GM18907 (cell line): ENCODE measurements around the gene GRXCR2.
"Not testable (repeated sequence)": the region's sequence is repeated elsewhere in the genome, so short reads cannot be mapped to it uniquely, and the experiment has no call there.

Experiments used
- ATAC-seq: cut with Tn5 transposase; IDR thresholded peaks from one replicate; pipeline ENCODE4 v1.9.1; 2021; ENCODE audit warnings: mild to moderate bottlenecking, moderate library complexity; ENCODE audit not compliant: unreplicated experiment

GRXCR2 gene, protein sequence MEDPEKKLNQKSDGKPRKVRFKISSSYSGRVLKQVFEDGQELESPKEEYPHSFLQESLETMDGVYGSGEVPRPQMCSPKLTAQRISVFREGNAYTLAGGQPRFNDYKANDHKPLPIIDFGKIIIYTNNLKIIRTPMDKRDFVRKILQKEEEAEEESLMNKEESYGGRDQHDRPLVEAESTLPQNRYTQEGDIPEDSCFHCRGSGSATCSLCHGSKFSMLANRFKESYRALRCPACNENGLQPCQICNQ

DNA sequence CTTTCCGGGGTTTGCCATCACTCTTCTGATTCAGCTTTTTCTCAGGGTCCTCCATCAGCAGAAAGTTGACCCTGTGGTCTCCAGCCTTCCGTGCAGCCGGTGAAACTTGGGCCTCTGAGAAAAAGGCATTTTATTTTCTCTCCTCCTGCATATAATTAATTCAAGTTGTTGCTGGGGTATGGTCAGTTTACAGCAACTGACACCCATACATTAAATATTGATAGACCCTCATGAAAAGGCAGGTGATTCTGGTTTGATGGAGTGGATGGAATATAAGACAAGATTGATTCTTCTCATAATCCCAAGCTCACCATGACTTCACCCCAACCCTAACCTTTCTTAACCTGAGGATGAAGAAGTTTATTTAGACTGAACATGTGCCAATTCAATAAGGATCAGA is at the start of gene GRXCR2:
GRXCR2 (minus strand) TSS at position 101 of the 400 bp plus-strand sequence; CDS start at position 55, 46 bp downstream.
- ATAC-seq: no peak

DNA sequence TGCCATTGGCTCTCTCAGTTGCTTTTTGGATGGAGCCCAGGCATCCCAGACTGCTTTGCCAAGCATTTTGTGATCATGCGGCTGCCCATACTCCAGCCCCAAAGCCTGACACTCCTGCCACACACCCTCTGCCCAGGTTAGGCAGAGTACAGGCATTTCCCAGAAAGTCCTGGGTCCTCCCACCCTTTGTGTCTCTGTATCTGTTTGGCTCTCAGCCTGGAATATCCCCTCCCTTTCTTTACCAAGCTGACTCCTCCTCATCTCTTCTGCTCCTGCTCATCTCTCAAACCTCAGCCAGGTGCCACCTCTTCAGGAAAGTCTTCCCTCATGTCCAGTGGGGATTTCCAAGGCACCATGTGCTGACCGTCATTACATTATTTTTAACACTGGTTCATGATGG is 49.2 kb upstream of the GRXCR2 start:
- ATAC-seq: no peak

- ATAC-seq: no peak
Observed at GRCh38 chr5:145921211-145921610, 48.4 kb upstream of the GRXCR2 start.

- no peak for ATAC-seq
Observed at GRCh38 chr5:145920542-145921210, 47.9 kb upstream of the GRXCR2 start.

GRCh38 chr5:145919413-145919812 is 46.6 kb upstream of the GRXCR2 start:
- no peak for ATAC-seq

DNA sequence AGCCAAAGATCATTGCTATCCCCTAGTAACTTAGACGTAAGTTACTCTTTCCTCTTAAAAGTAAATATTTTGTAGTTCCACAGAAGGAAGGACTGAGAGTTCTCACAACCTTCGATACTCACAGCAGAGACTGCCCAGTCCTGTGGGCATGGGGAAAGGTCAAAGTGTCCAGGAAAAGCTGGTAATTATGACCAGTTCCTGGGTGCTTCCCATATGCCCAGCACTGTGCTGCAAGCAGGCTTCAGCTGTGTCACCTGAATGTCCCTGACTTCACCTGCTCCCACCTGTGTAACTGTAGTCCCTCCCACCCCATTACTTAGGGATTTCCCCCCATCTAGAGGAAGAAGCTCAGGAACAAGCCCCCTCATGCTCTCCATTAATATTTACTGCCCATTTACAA is 45.6 kb upstream of the GRXCR2 start:
- ATAC-seq: no peak

DNA sequence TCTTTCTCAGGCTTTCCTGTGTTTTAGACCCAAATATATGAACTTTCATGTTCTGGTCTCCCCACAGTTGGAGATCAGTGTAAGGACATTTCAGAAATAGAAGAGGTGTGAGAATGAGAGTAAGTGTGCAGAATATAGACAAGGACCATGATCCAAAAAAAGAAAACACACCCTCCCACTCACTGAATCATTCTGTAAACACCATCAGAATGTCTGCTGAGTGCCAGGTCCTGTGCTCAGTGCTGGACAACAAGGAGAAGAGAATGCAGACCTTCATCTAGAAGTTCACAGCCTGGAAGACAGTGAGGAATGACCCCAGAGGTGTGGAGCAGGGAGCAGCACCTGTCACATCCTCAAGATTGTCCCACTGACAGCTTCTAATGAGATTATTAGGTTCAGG is 44.5 kb upstream of the GRXCR2 start:
- no peak for ATAC-seq

- no peak for ATAC-seq
Observed at GRCh38 chr5:145915970-145916638, 43.3 kb upstream of the GRXCR2 start.

DNA sequence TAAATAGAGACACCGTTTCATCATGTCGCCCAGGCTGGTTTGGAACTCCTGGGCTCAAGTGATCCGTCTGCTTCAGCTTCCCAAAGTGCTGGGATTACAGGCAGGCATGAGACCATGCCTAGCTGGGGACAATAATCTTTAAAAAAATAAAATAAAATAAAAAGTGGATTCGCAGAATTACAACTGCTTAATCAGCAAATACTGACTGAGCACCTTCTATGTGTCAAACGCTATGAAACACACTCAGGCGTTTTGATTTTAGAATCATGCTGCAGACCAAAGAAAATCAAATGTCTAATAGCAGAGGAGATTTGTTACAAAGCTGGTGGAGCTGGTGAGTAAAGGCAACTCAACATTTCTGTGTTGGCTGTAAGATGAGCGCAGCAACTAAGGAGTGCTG is 40.9 kb upstream of the GRXCR2 start:
- no peak for ATAC-seq

DNA sequence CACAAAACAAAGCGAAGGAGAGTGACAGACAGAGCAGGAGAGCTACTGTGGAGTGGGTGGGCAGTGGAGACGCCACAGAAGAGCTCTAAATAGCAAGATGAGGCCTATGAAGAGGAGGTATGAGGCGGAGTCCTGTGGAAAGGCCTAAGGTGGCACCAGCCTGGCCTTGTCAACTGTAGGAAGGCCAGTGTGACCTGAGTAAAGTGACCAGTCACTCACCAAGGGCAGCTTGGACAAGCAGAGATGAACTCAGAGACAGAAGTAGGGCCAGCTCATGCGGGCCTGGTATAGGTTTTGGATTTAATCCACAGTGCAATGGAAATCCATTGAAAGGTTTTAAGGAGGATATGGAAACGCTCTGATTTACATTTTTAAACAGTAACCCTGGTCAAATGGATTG is 39.8 kb upstream of the GRXCR2 start:
- ATAC-seq: no peak

DNA sequence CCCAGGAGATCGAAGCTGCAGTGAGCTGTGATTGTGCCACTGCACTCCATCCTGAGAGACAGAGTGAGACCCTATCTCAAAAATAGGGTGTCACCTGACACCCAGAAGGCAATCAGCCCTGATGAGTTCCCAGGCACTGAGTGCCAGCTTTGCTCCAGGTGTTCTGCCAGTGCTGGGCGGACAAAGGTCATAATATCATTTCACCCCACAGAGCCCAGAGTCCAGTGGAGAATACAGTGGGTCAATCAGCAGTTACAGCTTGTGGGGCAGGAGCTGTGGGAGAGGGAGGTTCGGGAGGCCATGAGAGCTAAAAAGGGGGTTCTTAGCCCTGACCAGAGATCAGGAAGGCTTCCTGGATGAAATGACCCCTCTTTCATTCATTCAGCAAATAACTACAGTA is 39.2 kb upstream of the GRXCR2 start:
- no peak for ATAC-seq

DNA sequence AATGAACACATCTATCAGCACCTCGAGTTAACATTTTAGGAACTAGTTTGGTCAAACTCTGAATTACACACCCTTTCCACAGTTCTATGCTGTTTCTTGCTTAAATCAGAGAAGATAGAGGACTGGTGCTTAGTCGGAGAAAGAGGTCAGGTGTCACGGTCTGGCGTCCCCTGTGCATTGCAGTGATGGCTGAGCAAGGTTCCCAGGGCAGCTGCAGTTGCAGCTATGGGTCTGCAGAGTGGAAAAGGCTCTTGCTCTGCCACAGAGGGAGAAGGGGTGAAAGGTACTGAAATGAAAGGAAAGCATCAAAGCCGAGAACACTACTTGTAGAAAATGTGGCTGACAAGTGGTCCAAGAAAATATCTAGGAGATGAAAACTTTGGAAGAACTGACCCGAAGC is 38.4 kb upstream of the GRXCR2 start:
- no peak for ATAC-seq

GRCh38 chr5:145908206-145908960 is 35.6 kb upstream of the GRXCR2 start:
- ATAC-seq: no peak

DNA sequence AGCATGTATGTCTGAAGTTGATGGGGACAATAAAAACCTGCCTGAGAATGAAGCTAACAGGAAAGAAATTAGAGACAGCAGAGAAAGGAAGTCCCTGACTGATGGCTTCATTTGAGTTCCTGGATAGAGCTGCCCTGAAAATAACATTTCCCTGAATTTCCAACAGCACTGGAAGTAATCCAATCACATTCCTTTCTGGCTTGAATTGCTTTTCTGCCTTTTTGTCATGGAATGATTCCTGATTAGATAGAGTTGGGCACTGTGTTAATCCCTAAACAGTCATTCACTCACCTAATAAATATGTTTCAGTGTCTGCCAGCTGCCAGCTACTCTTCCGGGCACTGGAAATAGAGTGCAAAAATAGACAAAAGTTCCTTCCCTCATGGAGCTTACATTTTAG is 33.6 kb upstream of the GRXCR2 start:
- ATAC-seq: no peak

DNA sequence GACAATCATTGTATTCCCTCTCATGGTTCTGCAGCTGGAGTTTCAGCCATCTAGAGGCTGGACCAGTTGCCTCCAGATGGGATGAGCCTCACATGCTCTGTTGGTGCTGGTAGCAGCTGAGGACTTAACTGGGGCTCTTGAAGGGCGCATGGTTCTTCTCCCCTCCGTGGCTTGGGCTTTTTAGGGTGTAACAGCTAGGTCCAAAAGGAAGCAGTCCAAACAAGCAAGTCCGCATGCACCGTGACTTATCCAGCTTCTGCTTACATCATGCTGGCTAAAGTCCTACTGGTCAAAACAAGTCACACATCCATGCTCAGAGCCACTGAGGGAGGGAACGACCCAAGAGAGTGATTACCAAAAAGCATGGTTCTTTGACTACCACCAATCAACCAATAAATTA is 31.9 kb upstream of the GRXCR2 start:
- ATAC-seq: no peak

GRCh38 chr5:145903867-145904266 is 31.1 kb upstream of the GRXCR2 start:
- ATAC-seq: no peak

- no peak for ATAC-seq
Observed at GRCh38 chr5:145903113-145903512, 30.3 kb upstream of the GRXCR2 start.

DNA sequence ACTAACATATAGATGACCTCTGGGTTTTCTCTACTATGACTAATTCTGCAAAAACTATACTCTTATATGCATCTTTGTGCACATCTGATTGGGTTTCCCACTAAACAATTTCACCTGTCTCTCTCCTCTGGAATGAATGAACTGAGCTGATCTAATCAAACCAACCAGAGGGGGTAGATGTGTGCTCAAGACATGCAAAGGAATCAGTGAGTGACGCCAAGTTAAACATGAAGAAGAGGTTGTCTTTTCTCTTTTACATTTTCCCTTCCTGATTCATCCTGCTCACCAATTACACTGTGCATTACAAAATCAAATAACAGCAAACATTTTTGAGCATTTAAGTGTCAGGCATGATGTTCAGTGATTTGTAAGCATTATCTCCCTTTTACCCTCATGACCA is 29.6 kb upstream of the GRXCR2 start:
- no peak for ATAC-seq

- ATAC-seq: no peak
Observed at GRCh38 chr5:145898171-145898570, 25.4 kb upstream of the GRXCR2 start.

- ATAC-seq: not testable (repeated sequence)
Observed at GRCh38 chr5:145891378-145891777, 18.6 kb upstream of the GRXCR2 start.

DNA sequence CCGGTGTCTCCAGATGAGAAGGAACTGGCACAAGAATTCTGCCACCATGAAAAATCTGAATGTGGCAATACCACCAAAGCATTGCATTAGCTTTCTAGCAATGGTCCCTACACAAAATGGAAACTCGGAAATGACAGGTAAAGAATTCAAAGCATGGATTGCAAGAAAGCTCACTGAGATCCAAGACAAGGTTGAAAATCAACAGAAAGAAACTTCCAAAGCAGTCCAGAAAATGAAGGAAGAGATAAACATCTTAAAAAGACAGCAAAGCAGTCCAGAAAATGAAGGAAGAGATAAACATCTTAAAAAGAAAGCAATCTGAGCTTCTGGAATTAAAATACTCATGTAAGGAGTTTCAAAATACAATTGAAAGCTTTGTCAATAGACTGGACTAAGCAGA is 16.8 kb upstream of the GRXCR2 start:
- no peak for ATAC-seq
